K562 (cell line): ENCODE results near the gene SMYD2. TPM values are rescaled to one million over a fixed set of nuclear protein-coding genes. Genes with fewer than 3 reads are reported as not detected.
A peak's percentile ranks its signal among the peaks of the same experiment; 100 is the strongest.

Experiments
- CTBP1 ChIP-seq: fragments of 450-650 bp; IDR thresholded peaks from 2 replicates; pipeline ENCODE4 v1.6.1; 2016; ENCODE audit warnings: borderline replicate concordance
- FOSL1 ChIP-seq: fragments of 200-800 bp; sonication (Bioruptor generic); conservative IDR thresholded peaks from 2 replicates; pipeline ENCODE4 v1.6.1; 2016; ENCODE audit warnings: missing genetic modification characterization, missing compliant biosample characterization
- ID3 ChIP-seq, 2 experiments: fragments of 250-450 bp in 1 of 2; fragments of 450-650 bp in 1 of 2; sonication (Bioruptor Pico) in 1 of 2; IDR thresholded peaks; 2 replicates each; pipeline versions ENCODE4 v1.6.1 to v1.8.0; 2016 to 2021; ENCODE audit warnings: mild to moderate bottlenecking in 2 of 2, moderate library complexity in 2 of 2, missing compliant biosample characterization in 1 of 2, missing genetic modification characterization in 1 of 2
- MGA ChIP-seq: fragments of 450-650 bp; IDR thresholded peaks from 2 replicates; pipeline ENCODE4 v1.6.1; 2016; ENCODE audit warnings: mild to moderate bottlenecking, moderate library complexity
- NEUROD1 ChIP-seq: fragments of 150-350 bp; IDR thresholded peaks from 2 replicates; pipeline ENCODE4 v1.6.1; 2014; ENCODE audit warnings: borderline replicate concordance, low read length, low read depth; ENCODE audit not compliant: partially characterized antibody
- SRSF3 ChIP-seq: fragments of 200-400 bp; formaldehyde crosslinking; IDR thresholded peaks from 2 replicates; pipeline ENCODE4 v1.6.1; 2016; ENCODE audit warnings: mild to moderate bottlenecking, low read length, moderate library complexity; ENCODE audit not compliant: insufficient read depth
- STAT5B ChIP-seq: fragments of 250-450 bp; sonication (Bioruptor Pico); IDR thresholded peaks from 2 replicates; pipeline ENCODE4 v1.8.0; 2021; ENCODE audit warnings: mild to moderate bottlenecking, inconsistent platforms
- TFE3 ChIP-seq: fragments of 450-650 bp; formaldehyde crosslinking; IDR thresholded peaks from 2 replicates; pipeline ENCODE4 v1.4.0; 2020; ENCODE audit warnings: mild to moderate bottlenecking, mixed read lengths
- USF2 ChIP-seq: sonication (generic); formaldehyde crosslinking; IDR thresholded peaks from 2 replicates; pipeline ENCODE4 v1.5.0; 2020; ENCODE audit warnings: missing genetic modification reagents
- ZNF512 ChIP-seq: IDR thresholded peaks from 2 replicates; pipeline ENCODE4 v1.6.1; 2016; ENCODE audit warnings: missing genetic modification characterization, missing compliant biosample characterization
- polyA plus RNA-seq, 8 experiments: library from polyadenylated mRNA; depleted of rRNA in 4 of 8; stranded (reverse) in 5 of 8; unstranded in 3 of 8; fragments of >200 nt; fragmentation: Nextera tagmentation in 2 of 8; fragmentation: Illumina TruSeq in 1 of 8; extraction: Ambion mirVana in 2 of 8; extraction: Trizol in 1 of 8; gene quantifications; 2 replicates each; pipeline versions ENCODE4 v1.2.1 to v1.2.3, GENCODE V29; 2011 to 2014; ENCODE audit warnings: inconsistent platforms in 1 of 8, missing spikeins in 1 of 8
- total RNA-seq, 7 experiments: library from RNA; depleted of rRNA in 6 of 7; stranded (reverse); fragments of >200 nt in 6 of 7; fragmentation: Illumina TruSeq in 2 of 7; extraction: Trizol in 2 of 7; gene quantifications; 2 replicates each; pipeline versions ENCODE4 v1.2.1 to v1.2.3, GENCODE V29; 2011 to 2021; ENCODE audit warnings: low replicate concordance in 1 of 7

SMYD2 gene
- total and polyA plus RNA-seq, 9 of the 15 experiments (the other 6 are each of a cell fraction or from before 2014, with no cell fraction given): 13.8 to 81.3 (median 39.9) TPM

GRCh38 chr1:214328770-214329469 lies 48.0 kb downstream of the SMYD2 start (continued):
- no peak for TF ChIP-seq MGA
- TF ChIP-seq TFE3: no peak
- no peak for TF ChIP-seq USF2 (CRISPR knock-in tag)
- no peak for TF ChIP-seq NEUROD1
- no peak for TF ChIP-seq FOSL1 (tag)
- TF ChIP-seq ZNF512 (tag): no peak
- 0 out of 2 replicates have a peak, but pooled peaks have one; percentile 28 for TF ChIP-seq CTBP1
- no peak for TF ChIP-seq ID3 (CRISPR knock-in tag; IDR thresholded peaks at IDR 0.05)
- TF ChIP-seq ID3 (tag; IDR thresholded peaks at IDR 0.05): no peak
- no peak for TF ChIP-seq STAT5B (CRISPR knock-in tag)
- no peak for TF ChIP-seq SRSF3
